Measurements from ENCODE around the gene CHD9. TPM values are rescaled to one million over a fixed set of nuclear protein-coding genes. Genes with fewer than 3 reads are reported as not detected.
"Not testable (repeated sequence)": the region's sequence is repeated elsewhere in the genome, so short reads cannot be mapped to it uniquely, and the experiment has no call there.

Gene CHD9
- total RNA-seq, 1 experiment from 2014 or later: 12.1 TPM

- DNase-seq (ENCODE audit: low spot score): no peak
These were observed 74.7 kb downstream of the CHD9 start for GRCh38 chr16:53129281-53130158.

DNA sequence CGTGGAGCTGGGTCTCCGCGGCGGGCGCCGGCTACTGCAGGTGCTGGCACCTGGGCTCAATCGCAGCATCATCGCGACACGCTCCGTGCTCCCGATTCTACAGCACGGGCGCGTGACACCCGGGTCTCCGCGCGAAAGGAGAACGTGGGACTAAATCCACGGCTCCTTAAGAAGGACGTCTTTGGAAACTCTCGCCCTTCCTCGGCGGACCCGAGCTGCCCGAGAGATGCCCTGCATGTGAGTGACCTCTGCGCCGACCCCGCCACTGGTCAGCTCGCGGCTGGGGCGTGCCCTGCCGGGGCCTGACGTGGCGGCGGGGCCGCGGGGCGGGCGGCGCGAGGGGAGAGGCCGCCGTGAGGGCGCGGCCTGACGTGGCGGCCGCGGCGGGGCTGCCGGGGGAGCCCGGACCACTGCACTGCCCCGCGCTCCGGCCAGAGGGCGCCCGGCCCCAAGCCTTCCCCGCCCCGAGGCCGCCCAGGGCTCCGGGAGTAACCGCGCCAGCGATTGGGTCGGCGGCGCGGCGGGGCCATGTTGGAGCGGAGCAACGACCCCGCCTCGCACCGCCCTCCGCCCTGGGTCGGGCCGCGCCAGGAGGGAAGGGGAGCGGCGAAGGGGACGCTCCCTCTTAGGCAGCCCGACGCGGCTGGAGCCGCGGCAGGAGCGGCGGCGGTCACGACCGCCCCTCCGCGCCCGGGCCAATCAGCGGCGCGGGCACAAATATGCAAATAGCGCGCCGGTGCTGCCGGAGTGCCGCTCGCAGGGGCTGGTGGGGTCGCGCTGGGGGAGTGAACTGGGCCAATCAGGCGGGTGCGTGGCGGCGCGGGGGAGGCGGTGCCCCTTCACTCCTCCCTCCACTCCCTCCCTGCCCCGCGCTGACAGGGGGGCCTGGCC, 75.6 kb downstream of the CHD9 start:
- peak; percentile 91 for DNase-seq (ENCODE audit: low spot score)

- no peak for DNase-seq (ENCODE audit: low spot score)
These were observed 76.2 kb downstream of the CHD9 start for GRCh38 chr16:53131050-53131362.

GRCh38 chr16:53131363-53132071, 76.7 kb downstream of the CHD9 start:
- DNase-seq (ENCODE audit: low spot score): peak; percentile 29

GRCh38 chr16:53132406-53132805, 77.6 kb downstream of the CHD9 start:
- DNase-seq (ENCODE audit: low spot score): no peak

- DNase-seq (ENCODE audit: low spot score): no peak
These were observed 80.5 kb downstream of the CHD9 start for GRCh38 chr16:53135329-53135728.

GRCh38 chr16:53142823-53143568, 88.2 kb downstream of the CHD9 start:
- DNase-seq (ENCODE audit: low spot score): no peak

- no peak for DNase-seq (ENCODE audit: low spot score)
These were observed 92.8 kb downstream of the CHD9 start for GRCh38 chr16:53147500-53148065.

- DNase-seq (ENCODE audit: low spot score): no peak
These were observed 96.0 kb downstream of the CHD9 start for GRCh38 chr16:53150769-53151168.

DNA sequence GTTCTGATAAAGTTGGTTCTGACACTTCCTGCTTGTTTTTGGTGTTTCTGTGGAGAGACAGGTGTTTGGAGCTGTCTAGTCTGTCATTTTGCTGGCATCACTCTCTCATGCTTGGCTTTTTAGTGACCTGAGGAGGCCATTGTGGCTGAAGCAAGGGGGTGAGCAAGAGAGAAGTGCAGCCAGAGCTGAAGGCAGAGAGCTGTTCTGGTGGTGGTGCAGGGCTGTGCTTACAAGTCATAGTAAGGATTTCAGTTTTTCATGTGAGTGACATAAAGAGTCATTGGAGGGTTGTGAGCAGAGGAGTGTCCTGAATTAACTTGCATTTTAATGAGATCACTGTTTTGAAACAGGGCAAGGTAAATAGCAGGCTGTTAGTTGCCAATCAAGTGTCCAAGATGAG, 97.5 kb downstream of the CHD9 start:
- DNase-seq (ENCODE audit: low spot score): no peak

DNA sequence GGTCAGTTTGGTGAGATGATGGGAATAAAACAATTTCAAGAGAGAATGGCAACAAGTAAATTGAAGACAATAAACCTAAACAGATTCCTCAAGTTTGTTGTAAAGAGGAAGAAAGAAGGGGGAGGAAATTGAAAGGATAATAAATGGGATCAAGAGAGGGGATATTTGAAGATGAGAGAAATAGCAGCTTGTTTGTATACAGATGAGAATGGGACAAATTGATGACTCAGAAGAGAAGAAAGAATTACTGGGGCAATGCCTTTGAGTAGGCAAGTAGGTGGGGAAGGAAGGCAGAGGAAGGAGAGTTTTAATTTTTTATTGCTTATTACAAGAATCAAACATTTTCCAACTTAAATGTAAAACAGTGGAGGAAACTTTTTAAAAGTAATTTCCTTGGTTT, 98.3 kb downstream of the CHD9 start:
- DNase-seq (ENCODE audit: low spot score): no peak

DNA sequence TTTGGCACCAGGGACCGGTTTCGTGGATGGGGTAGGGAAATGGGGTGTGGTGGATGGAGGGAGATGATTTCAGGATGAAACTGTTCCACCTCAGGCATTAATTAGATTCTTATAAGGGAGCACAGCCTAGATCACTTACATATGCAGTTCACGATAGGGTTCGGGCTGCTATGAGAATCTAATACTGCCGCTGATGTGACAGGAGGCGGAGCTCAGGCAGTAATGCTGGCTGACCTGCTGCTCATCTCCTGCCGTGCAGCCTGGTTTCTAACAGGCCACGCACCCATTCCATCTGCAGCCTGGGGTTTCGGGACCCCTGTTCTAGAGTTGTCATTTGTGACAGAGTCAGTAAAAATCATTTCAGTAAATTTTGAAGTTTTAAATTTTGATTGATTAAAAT, 99.7 kb downstream of the CHD9 start:
- no peak for DNase-seq (ENCODE audit: low spot score)

DNA sequence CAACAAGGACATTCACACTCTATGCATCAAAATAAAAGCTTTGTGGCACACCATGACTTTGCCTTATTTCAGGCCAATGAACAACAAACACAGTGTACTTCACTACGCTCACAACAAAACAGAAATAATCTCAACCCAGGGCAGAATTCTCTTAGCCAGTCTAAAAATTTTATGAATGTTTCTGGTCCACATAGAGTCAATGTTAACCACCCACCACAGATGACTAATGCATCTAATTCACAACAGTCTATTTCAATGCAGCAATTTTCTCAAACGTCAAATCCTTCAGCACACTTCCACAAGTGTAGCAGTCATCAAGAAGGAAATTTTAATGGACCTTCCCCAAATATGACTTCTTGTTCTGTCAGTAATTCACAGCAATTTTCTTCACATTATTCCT, 101.7 kb downstream of the CHD9 start:
- no peak for DNase-seq (ENCODE audit: low spot score)

DNA sequence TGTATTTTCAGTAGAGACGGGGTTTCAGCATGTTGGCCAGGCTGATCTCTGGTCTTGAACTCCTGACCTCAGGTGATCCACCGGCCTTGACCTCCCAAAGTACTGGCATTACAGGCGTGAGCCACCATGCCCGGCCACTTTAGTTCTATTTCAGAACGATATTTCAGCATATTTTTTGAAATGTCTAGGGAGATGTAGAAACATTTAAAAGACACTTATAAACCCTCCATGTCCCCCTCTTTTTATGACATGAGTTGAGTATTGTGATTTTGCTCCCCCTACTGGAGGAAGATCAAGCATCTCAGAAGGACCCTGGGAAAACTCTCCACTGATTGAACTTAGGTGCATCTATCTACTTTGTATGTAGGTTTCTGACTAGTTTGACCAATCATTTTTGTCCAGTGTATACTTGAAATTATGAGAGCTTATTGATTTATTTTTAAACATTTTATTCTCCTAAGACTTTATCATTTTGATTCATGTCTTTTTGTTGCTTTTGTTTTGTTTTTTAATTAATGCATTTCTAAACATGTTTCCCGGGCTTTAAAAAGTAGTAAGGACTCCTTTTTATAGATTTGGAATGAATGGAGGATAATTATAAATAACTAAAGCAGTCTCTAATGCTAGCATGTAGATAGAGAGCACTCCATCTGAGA, 105.1 kb downstream of the CHD9 start:
- peak; percentile 27 for DNase-seq (ENCODE audit: low spot score)

GRCh38 chr16:53166099-53166498, 111.3 kb downstream of the CHD9 start:
- DNase-seq (ENCODE audit: low spot score): no peak

- no peak for DNase-seq (ENCODE audit: low spot score)
These were observed 114.0 kb downstream of the CHD9 start for GRCh38 chr16:53168744-53169143.

GRCh38 chr16:53172517-53172916, 117.7 kb downstream of the CHD9 start:
- DNase-seq (ENCODE audit: low spot score): no peak

DNA sequence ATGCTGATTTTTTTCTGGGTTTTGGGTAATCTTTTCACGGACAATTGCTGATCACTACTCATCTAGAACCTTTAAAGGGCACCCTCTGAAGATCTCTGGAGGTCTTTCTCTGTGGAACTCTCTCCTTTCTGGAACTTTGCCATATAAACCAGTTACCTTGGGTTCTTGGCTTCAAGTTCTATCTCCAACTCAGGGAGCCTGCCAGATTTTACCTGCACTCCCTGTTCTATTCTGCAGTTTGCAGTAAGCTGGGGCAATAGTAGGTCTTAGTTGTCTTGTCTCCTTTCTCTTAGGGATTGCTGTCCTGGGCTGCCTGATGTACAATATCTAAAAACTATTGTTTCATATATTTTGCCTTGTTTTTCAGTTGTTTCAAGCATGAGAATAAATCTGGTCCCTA, 120.3 kb downstream of the CHD9 start:
- DNase-seq (ENCODE audit: low spot score): no peak

GRCh38 chr16:53176434-53176833, 121.6 kb downstream of the CHD9 start:
- no peak for DNase-seq (ENCODE audit: low spot score)

- DNase-seq (ENCODE audit: low spot score): no peak
These were observed 128.7 kb downstream of the CHD9 start for GRCh38 chr16:53183442-53183841.

- DNase-seq (ENCODE audit: low spot score): not testable (repeated sequence)
These were observed 130.9 kb downstream of the CHD9 start for GRCh38 chr16:53185741-53186140.
